H1 (cell line): ENCODE results near the gene ANKRD53. TPM values are rescaled to one million over a fixed set of nuclear protein-coding genes. Genes with fewer than 3 reads are reported as not detected.

Experiments
- CTCF ChIA-PET: fragments of 300-600 bp; sonication (Branson Sonifier 250); formaldehyde crosslinking; loops from one replicate; lab custom pipeline; 2021; ENCODE audit not compliant: partially characterized antibody; lab: Charles Lee
- POLR2A ChIA-PET: fragments of 300-600 bp; sonication (Branson Sonifier 250); formaldehyde crosslinking; loops from one replicate; lab custom pipeline; 2021; ENCODE audit warnings: inconsistent platforms; ENCODE audit not compliant: partially characterized antibody; lab: Charles Lee
- DNase-seq, 2 experiments: peaks; one replicate each; pipeline versions ENCODE4 v3.0.0 to v3.0.0-alpha.2; 2010 to 2022; ENCODE audit warnings: low spot score in 2 of 2, low read depth in 1 of 2, mixed read lengths in 1 of 2
- FAIRE-seq: peaks from 2 replicates; lab custom pipeline; 2011; peaks lifted over from hg19 to GRCh38; lab: Jason Lieb, UNC
- H2AFZ ChIP-seq: 2 replicates; pipeline ENCODE4 v1.8.1; 2012; ENCODE audit warnings: low read length, inconsistent platforms
- H2AK5ac ChIP-seq: 2 replicates; pipeline ENCODE4 v1.6.1; 2013; ENCODE audit warnings: low read depth, low read length
- H2BK120ac ChIP-seq: replicated peaks from 2 replicates; pipeline ENCODE3; 2013; ENCODE audit warnings: low read depth, low read length, inconsistent platforms
- H2BK12ac ChIP-seq: 2 replicates; pipeline ENCODE4 v1.6.1; 2013; ENCODE audit warnings: low read depth, low read length
- H2BK15ac ChIP-seq: 2 replicates; pipeline ENCODE4 v1.6.1; 2013; ENCODE audit warnings: low read length
- H2BK20ac ChIP-seq: 2 replicates; pipeline ENCODE4 v1.6.1; 2013; ENCODE audit warnings: low read length
- H2BK5ac ChIP-seq: 2 replicates; pipeline ENCODE4 v1.6.1; 2013; ENCODE audit warnings: low read depth, low read length
- H3K14ac ChIP-seq: 2 replicates; pipeline ENCODE4 v1.6.1; 2013; ENCODE audit warnings: inconsistent platforms; ENCODE audit not compliant: insufficient read length
- H3K18ac ChIP-seq: 2 replicates; pipeline ENCODE4 v1.6.1; 2013; ENCODE audit warnings: low read length; ENCODE audit errors: extremely low read depth
- H3K23ac ChIP-seq: 2 replicates; pipeline ENCODE4 v1.6.1; 2013; ENCODE audit warnings: inconsistent platforms; ENCODE audit not compliant: insufficient read length
- H3K23me2 ChIP-seq: 2 replicates; pipeline ENCODE4 v1.6.1; 2013; ENCODE audit warnings: low read depth, low read length
- H3K27ac ChIP-seq: 2 replicates; pipeline ENCODE4 v1.6.1; 2011; ENCODE audit warnings: low read depth, low read length, inconsistent platforms
- H3K27me3 ChIP-seq, 4 experiments: replicated peaks in 1 of 4; 1 replicate in 1 of 4; 2 replicates in 3 of 4; pipeline versions ENCODE4 v1.6.1 to v1.8.1; 2011 to 2013; ENCODE audit warnings: low read length in 3 of 4, mild to moderate bottlenecking in 3 of 4, inconsistent platforms in 2 of 4, mixed read lengths in 2 of 4, moderate library complexity in 1 of 4; ENCODE audit not compliant: control insufficient read depth in 3 of 4, insufficient read depth in 3 of 4; ENCODE audit errors: extremely low read depth in 1 of 4
- H3K36me3 ChIP-seq, 4 experiments: 2 replicates each; pipeline versions ENCODE4 v1.6.1 to v1.8.1; 2011 to 2013; ENCODE audit warnings: mild to moderate bottlenecking in 4 of 4, low read length in 3 of 4, moderate library complexity in 2 of 4, control low read depth in 1 of 4, inconsistent platforms in 1 of 4; ENCODE audit not compliant: insufficient read depth in 4 of 4, control insufficient read depth in 2 of 4
- H3K4ac ChIP-seq: replicated peaks from 2 replicates; pipeline ENCODE3; 2013; ENCODE audit warnings: low read length, low read depth, mixed read lengths, inconsistent platforms; ENCODE audit not compliant: insufficient read length
- H3K4me1 ChIP-seq, 4 experiments: replicated peaks in 1 of 4; 1 replicate in 1 of 4; 2 replicates in 3 of 4; pipeline versions ENCODE4 v1.6.1 to v1.8.1; 2011 to 2013; ENCODE audit warnings: low read length in 3 of 4, inconsistent platforms in 2 of 4, mixed read lengths in 1 of 4; ENCODE audit not compliant: insufficient read depth in 4 of 4, control insufficient read depth in 3 of 4
- H3K4me2 ChIP-seq, 2 experiments: 2 replicates each; pipeline versions ENCODE4 v1.6.1 to v1.8.1; 2011 to 2013; ENCODE audit warnings: low read depth in 2 of 2, low read length in 2 of 2, control low read depth in 1 of 2, inconsistent platforms in 1 of 2, mild to moderate bottlenecking in 1 of 2; ENCODE audit not compliant: insufficient read depth in 1 of 2
- H3K4me3 ChIP-seq, 4 experiments: fragments of 200-600, 300-600 bp in 1 of 4; sonication (generic), shearing (Covaris generic), sonication (Bioruptor Twin) in 1 of 4; 2 replicates each; pipeline versions ENCODE4 v1.5.1 to v1.8.1; 2011 to 2016; ENCODE audit warnings: low read length in 4 of 4, low read depth in 3 of 4, control low read depth in 2 of 4, inconsistent platforms in 2 of 4, mild to moderate bottlenecking in 2 of 4, mixed read lengths in 1 of 4, moderate library complexity in 1 of 4; ENCODE audit not compliant: insufficient read depth in 2 of 4; ENCODE audit errors: extremely low read depth in 1 of 4
- H3K56ac ChIP-seq: replicated peaks from 2 replicates; pipeline ENCODE3; 2013; ENCODE audit warnings: low read depth, mild to moderate bottlenecking, mixed read lengths, low read length, inconsistent platforms; ENCODE audit not compliant: insufficient read length
- H3K79me1 ChIP-seq: 2 replicates; pipeline ENCODE4 v1.6.1; 2013; ENCODE audit warnings: low read depth, low read length, control low read depth
- H3K79me2 ChIP-seq, 2 experiments: 2 replicates each; pipeline versions ENCODE4 v1.6.1 to v1.8.1; 2012 to 2013; ENCODE audit warnings: low read length in 2 of 2, mild to moderate bottlenecking in 2 of 2, inconsistent platforms in 1 of 2; ENCODE audit not compliant: insufficient read depth in 2 of 2, control insufficient read depth in 1 of 2
- H3K9ac ChIP-seq, 4 experiments: replicated peaks in 1 of 4; 1 replicate in 1 of 4; 2 replicates in 3 of 4; pipeline versions ENCODE4 v1.6.1 to v1.8.1; 2011 to 2013; ENCODE audit warnings: low read depth in 3 of 4, low read length in 3 of 4, control low read depth in 2 of 4, mild to moderate bottlenecking in 2 of 4, moderate library complexity in 2 of 4, inconsistent platforms in 1 of 4; ENCODE audit errors: extremely low read depth in 1 of 4
- H3K9me3 ChIP-seq, 2 experiments: 2 replicates each; pipeline versions ENCODE4 v1.6.1 to v1.8.1; 2012 to 2013; ENCODE audit warnings: mild to moderate bottlenecking in 2 of 2, moderate library complexity in 2 of 2, control low read depth in 1 of 2, inconsistent platforms in 1 of 2, low read depth in 1 of 2, low read length in 1 of 2, mixed read lengths in 1 of 2; ENCODE audit not compliant: insufficient read depth in 2 of 2
- H4K20me1 ChIP-seq, 2 experiments: replicated peaks in 1 of 2; 2 replicates each; pipeline versions ENCODE3 to v1.8.1; 2011 to 2013; ENCODE audit warnings: inconsistent platforms in 2 of 2, low read length in 2 of 2, mild to moderate bottlenecking in 1 of 2; ENCODE audit not compliant: insufficient read depth in 2 of 2, control insufficient read depth in 1 of 2
- H4K5ac ChIP-seq: 2 replicates; pipeline ENCODE4 v1.6.1; 2013; ENCODE audit warnings: low read length, low read depth, mixed read lengths, inconsistent platforms; ENCODE audit not compliant: insufficient read length
- H4K8ac ChIP-seq: 2 replicates; pipeline ENCODE4 v1.8.0; 2013; ENCODE audit warnings: mild to moderate bottlenecking, moderate library complexity, low read length, inconsistent platforms; ENCODE audit not compliant: insufficient read depth; ENCODE audit errors: extremely low read depth
- H4K91ac ChIP-seq: replicated peaks from 2 replicates; pipeline ENCODE3; 2013; ENCODE audit warnings: low read length, mixed read lengths, inconsistent platforms; ENCODE audit not compliant: insufficient read length
- CTBP2 ChIP-seq: IDR thresholded peaks from 2 replicates; pipeline ENCODE4 v1.7.0; 2011; ENCODE audit warnings: borderline replicate concordance, mild to moderate bottlenecking, moderate library complexity, mixed read lengths, low read length; ENCODE audit not compliant: insufficient read depth, insufficient read length
- EZH2 ChIP-seq: fragments of 200-600 bp; sonication (generic); IDR thresholded peaks from 2 replicates; pipeline ENCODE4 v1.7.1; 2012; ENCODE audit warnings: low read depth, mild to moderate bottlenecking, moderate library complexity, low read length, inconsistent platforms; ENCODE audit not compliant: severe bottlenecking
- KDM4A ChIP-seq: IDR thresholded peaks from one replicate; pipeline ENCODE4 v1.7.1; 2012; ENCODE audit warnings: low read depth, mild to moderate bottlenecking, moderate library complexity, low read length, inconsistent platforms; ENCODE audit not compliant: severe bottlenecking
- SIN3A ChIP-seq, 2 experiments: IDR thresholded peaks in 1 of 2; conservative IDR thresholded peaks in 1 of 2; 2 replicates each; pipeline ENCODE4 v1.6.1; 2011 to 2012; ENCODE audit warnings: low read length in 2 of 2, improper control_type of control experiment in 1 of 2, low read depth in 1 of 2, mild to moderate bottlenecking in 1 of 2
- SP1 ChIP-seq: IDR thresholded peaks from 2 replicates; pipeline ENCODE4 v1.6.1; 2011; ENCODE audit warnings: low read depth, low read length
- WGBS, 2 experiments: shearing (Covaris generic) in 1 of 2; methylation state at CpG; one replicate each; pipeline versions ENCODE4 v1.1.6 to v1.1.7; 2013 to 2015; ENCODE audit warnings: low lambda C conversion rate in 2 of 2, mixed read lengths in 2 of 2, inconsistent platforms in 1 of 2, low coverage in 1 of 2, missing lambda C conversion rate in 1 of 2; ENCODE audit not compliant: insufficient replicate concordance in 2 of 2, insufficient coverage in 1 of 2, insufficient read length in 1 of 2; ENCODE audit errors: extremely low coverage in 1 of 2, missing lambda C conversion rate in 1 of 2; 5-methylcytosine and 5-hydroxymethylcytosine counted together
- polyA plus RNA-seq, 7 experiments: library from polyadenylated mRNA; depleted of rRNA in 3 of 7; stranded (reverse) in 5 of 7; unstranded in 2 of 7; fragments of >200 nt in 5 of 7; fragments of 200-250 nt in 2 of 7; gene quantifications; 1 replicate in 5 of 7; 2 replicates in 1 of 7; 4 replicates in 1 of 7; pipeline versions ENCODE4 v1.2.1 to v1.2.3, GENCODE V29; 2011 to 2013; ENCODE audit warnings: missing spikeins in 2 of 7, mixed read lengths in 2 of 7
- total RNA-seq: library from RNA; stranded (reverse); fragmentation: NEBNext Ultra II Directional; extraction: Animal tissue kit (Norgen Biotek cat#: 25700); gene quantifications from 2 replicates; pipeline ENCODE4 v1.2.1, GENCODE V29; 2021

Gene ANKRD53
- total and polyA plus RNA-seq, 2 of the 8 experiments (the other 6 are each of a cell fraction or from before 2014, with no cell fraction given) = 0.39 to 0.70 TPM

DNA sequence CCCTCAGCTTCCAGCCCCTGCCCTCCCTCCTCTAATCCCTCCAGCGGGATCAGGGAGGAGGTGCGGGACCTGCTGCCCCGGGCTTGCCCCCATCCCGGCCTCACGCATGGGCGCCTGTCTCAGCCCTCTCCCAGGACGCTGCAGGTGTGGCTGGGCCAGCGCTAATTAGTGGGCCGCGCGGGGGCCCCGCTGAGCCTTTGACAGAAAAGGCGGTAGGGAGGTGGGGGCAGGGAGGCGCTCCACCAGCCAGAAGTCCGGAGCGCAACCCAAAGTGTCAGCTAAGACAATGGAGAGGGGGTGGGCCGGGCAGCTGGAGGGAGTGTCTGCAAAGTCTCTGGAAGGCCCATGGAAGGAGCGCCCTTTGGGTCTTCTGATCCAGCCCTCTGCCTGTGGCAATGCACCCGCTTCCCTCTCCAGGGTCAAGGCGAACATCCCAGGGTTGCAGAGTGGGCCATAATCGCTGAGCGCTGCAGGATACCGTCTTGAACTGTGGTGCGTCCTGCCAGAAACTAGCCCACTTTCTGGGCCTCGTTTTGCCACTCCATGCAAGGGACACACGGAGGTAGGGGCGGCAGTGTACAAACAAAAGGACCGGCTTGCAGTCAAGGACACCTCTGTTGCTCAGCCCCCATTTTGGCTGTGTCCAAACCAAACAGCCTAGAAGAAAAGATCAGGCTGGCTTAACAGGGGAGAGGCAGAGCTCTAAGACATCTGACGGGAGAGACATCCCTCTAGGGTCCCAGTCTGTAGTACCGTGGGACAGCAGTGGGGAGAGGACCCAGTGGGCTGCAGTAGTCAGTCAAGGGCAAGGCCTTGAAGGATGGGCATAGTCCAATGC, 39.2 kb upstream of the ANKRD53 start:
- peak overlapping the region; percentile 56 to 70 for H3K4me2 ChIP-seq
- 15% methylated on average over 28 of the region's 30 CpGs; no CpG with 5 or more reads in 1 of the 2 experiments for WGBS, 2 experiments
- CTCF ChIA-PET = interaction anchor here (1.1 to 22.0 kb wide), 11 partner anchors 0 to 150 kb away, joined by 3 to 513 read pairs (median 6); partner anchors contain the start of genes ATP6V1B1 and FIGLA

More for the DNA sequence above, 39.2 kb upstream of the ANKRD53 start:
- no peak overlapping the region for H3K27ac ChIP-seq
- H4K5ac ChIP-seq = no peak overlapping the region
- H3K18ac ChIP-seq = peak overlapping the region; percentile 72; the same call in 1 of the 2 replicates
- 0 out of 2 replicates have a peak overlapping the region, but pooled peaks have one; percentile 54 for H2BK5ac ChIP-seq
- H3K4me1 ChIP-seq = peaks cover 7 to 53% (median 40%) of the 10 kb centered on the region in 4 experiments
- no peaks in the 10 kb centered on the region for H3K36me3 ChIP-seq
- H3K9ac ChIP-seq = no peak overlapping the region
- H3K23me2 ChIP-seq = peaks cover 3% of the 10 kb centered on the region; the same call in 1 of the 2 replicates
- H2BK120ac ChIP-seq = no peak overlapping the region
- H4K91ac ChIP-seq = no peak overlapping the region
- H4K8ac ChIP-seq = no peak overlapping the region
- peak overlapping the region; percentile 88; the same call in 1 of the 2 replicates for H2BK15ac ChIP-seq
- TF ChIP-seq CTBP2 (peak; percentile 56), SIN3A (conservative IDR thresholded peaks at IDR 0.05 in 1 of 2, IDR thresholded peaks at IDR 0.05 in 1 of 2; ENCODE audit: low read depth in 1 of 2, low read length in 2 of 2) (0 out of 4 replicates have a peak, but pooled peaks of 1 of the 2 experiments have one; percentile 60), SP1 (peak; percentile 40; the same call in 1 of the 2 replicates), EZH2 (no peak), KDM4A (peak; percentile 49)
- POLR2A ChIA-PET = interaction anchor here (0.8 to 2.2 kb wide), 3 partner anchors 9 to 25 kb away, joined by 3 to 8 read pairs (median 5); no protein-coding TSS in a partner anchor
- peaks cover 4 to 39% (median 34%) of the 10 kb centered on the region in 4 experiments for H3K27me3 ChIP-seq
- FAIRE-seq (no peak), DNase-seq (peak in 1 of 2 experiments; percentile 75)
- H3K4ac ChIP-seq = no peak overlapping the region
- H2BK12ac ChIP-seq = peak overlapping the region; percentile 70; the same call in 1 of the 2 replicates
- no peaks in the 10 kb centered on the region for H3K9me3 ChIP-seq
- peak overlapping the region in 3 of 4 experiments; percentile 29 to 45 (median 37); a peak in 4 of 8 replicates for H3K4me3 ChIP-seq
- H3K23ac ChIP-seq = no peak overlapping the region
- H3K56ac ChIP-seq = no peak overlapping the region
- H4K20me1 ChIP-seq = peaks cover 0 to 1% of the 10 kb centered on the region in 2 experiments
- H3K79me2 ChIP-seq = no peaks in the 10 kb centered on the region
- no peak overlapping the region for H2AK5ac ChIP-seq
- peak overlapping the region; percentile 55; the same call in 1 of the 2 replicates for H2AFZ ChIP-seq
- H3K79me1 ChIP-seq = no peaks in the 10 kb centered on the region
- peak overlapping the region; percentile 86; the same call in 1 of the 2 replicates for H2BK20ac ChIP-seq
- H3K14ac ChIP-seq = no peak overlapping the region
